ENCODE data around the gene FBXW8.

GRCh38 chr12:117053597-117054201, 142.9 kb downstream of the FBXW8 start:
- TF ChIP-seq CTCF (IDR thresholded peaks at IDR 0.05) (no peak), POLR2A (IDR thresholded peaks at IDR 0.05) (no peak)
